ENCODE measurements around the gene CCDC12.
"Not testable (repeated sequence)": the region's sequence is repeated elsewhere in the genome, so short reads cannot be mapped to it uniquely, and the experiment has no call there.

CCDC12 gene

GRCh38 chr3:46910914-46911313 lies 65.6 kb downstream of the CCDC12 start:
- not testable (repeated sequence) for H3K27ac ChIP-seq; DNase-seq (ENCODE audit: low read depth, low spot score)

- no peak overlapping the region for H3K27ac ChIP-seq
- DNase-seq (ENCODE audit: low read depth, low spot score), result no peak
These were observed 66.3 kb downstream of the CCDC12 start for GRCh38 chr3:46910166-46910760.

- no peak for DNase-seq (ENCODE audit: low read depth, low spot score)
- no peak overlapping the region for H3K27ac ChIP-seq
These were observed 66.9 kb downstream of the CCDC12 start for GRCh38 chr3:46909535-46910161.

GRCh38 chr3:46908986-46909534 lies 67.5 kb downstream of the CCDC12 start:
- DNase-seq (ENCODE audit: low read depth, low spot score), result no peak
- no peak overlapping the region for H3K27ac ChIP-seq

- H3K27ac ChIP-seq, result no peak overlapping the region
- DNase-seq (ENCODE audit: low read depth, low spot score), result no peak
These were observed 68.1 kb downstream of the CCDC12 start for GRCh38 chr3:46908294-46908985.

- DNase-seq (ENCODE audit: low read depth, low spot score), result no peak
- no peak overlapping the region for H3K27ac ChIP-seq
These were observed 68.6 kb downstream of the CCDC12 start for GRCh38 chr3:46907960-46908293.

- no peak overlapping the region for H3K27ac ChIP-seq
- no peak for DNase-seq (ENCODE audit: low read depth, low spot score)
These were observed 69.3 kb downstream of the CCDC12 start for GRCh38 chr3:46907271-46907670.

GRCh38 chr3:46906471-46907058 lies 70.0 kb downstream of the CCDC12 start:
- DNase-seq (ENCODE audit: low read depth, low spot score), result no peak
- no peak overlapping the region for H3K27ac ChIP-seq

GRCh38 chr3:46905661-46906451 lies 70.7 kb downstream of the CCDC12 start:
- no peak overlapping the region for H3K27ac ChIP-seq
- DNase-seq (ENCODE audit: low read depth, low spot score), result no peak

- no peak for DNase-seq (ENCODE audit: low read depth, low spot score)
- H3K27ac ChIP-seq, result no peak overlapping the region
These were observed 71.4 kb downstream of the CCDC12 start for GRCh38 chr3:46905213-46905560.

GRCh38 chr3:46904303-46905212 lies 72.0 kb downstream of the CCDC12 start:
- no peak for DNase-seq (ENCODE audit: low read depth, low spot score)
- no peak overlapping the region for H3K27ac ChIP-seq

- no peak for DNase-seq (ENCODE audit: low read depth, low spot score)
- H3K27ac ChIP-seq, result no peak overlapping the region
These were observed 72.9 kb downstream of the CCDC12 start for GRCh38 chr3:46903341-46904302.

GRCh38 chr3:46902188-46902631 lies 74.3 kb downstream of the CCDC12 start:
- DNase-seq (ENCODE audit: low read depth, low spot score), result no peak
- H3K27ac ChIP-seq, result no peak overlapping the region

GRCh38 chr3:46901591-46902187 lies 74.9 kb downstream of the CCDC12 start:
- DNase-seq (ENCODE audit: low read depth, low spot score), result no peak
- no peak overlapping the region for H3K27ac ChIP-seq

GRCh38 chr3:46901061-46901460 lies 75.5 kb downstream of the CCDC12 start:
- H3K27ac ChIP-seq, result no peak overlapping the region
- DNase-seq (ENCODE audit: low read depth, low spot score), result no peak

- no peak overlapping the region for H3K27ac ChIP-seq
- DNase-seq (ENCODE audit: low read depth, low spot score), result no peak
These were observed 76.2 kb downstream of the CCDC12 start for GRCh38 chr3:46900356-46900755.

GRCh38 chr3:46900007-46900292 lies 76.6 kb downstream of the CCDC12 start:
- DNase-seq (ENCODE audit: low read depth, low spot score), result no peak
- no peak overlapping the region for H3K27ac ChIP-seq
